ENCODE results near the gene FGF12.

FGF12 gene

DNA sequence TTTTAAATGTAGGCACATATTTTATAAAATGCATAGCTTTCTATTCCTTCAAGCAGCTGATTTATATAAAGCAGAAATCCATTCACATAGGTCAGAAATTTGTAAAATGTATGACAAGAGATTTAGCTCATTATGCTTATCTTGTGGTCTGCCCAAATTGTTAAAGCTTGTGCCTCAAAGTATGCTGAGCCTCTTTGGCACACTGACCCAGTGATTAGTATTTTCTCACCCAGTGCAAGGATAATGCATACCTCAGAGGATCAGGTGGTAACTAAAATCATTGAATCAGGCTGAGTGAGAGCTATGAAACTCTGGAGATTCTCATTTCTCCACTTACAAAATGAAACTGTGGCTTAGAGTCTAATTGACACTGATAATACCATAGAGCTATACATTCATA is 533.3 kb downstream of the FGF12 start:
- no peak for DNase-seq (ENCODE audit: low read depth, low spot score)

DNA sequence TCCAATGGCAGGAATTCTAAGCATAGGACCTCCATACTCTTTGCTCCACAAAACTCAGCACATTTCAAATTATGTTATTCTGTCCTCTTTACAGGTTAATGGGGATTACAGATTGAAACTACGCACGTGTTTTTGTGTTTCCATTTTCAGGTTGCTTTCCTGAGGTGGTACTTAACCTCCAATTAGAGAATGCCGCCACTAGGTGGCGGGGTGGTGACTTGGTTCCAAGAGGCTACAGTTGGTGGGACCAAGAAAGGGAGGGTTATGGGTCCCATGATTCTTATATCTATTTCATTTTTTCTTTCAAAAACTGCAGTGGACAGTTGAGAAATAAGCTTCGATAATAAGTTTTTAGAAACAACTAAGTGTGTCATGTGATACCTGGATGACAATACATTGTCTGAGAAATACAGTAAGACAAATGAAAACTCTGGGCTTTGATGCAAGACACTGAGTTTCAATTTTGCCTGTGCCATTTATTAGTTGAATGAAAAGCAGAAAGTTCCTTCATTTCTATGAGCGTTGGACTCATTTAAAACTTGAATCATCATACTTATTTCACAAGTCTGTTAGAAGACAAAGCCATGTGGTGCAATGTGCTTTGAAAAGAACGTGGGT is 539.0 kb downstream of the FGF12 start:
- peak; percentile 41 for DNase-seq (ENCODE audit: low read depth, low spot score)

DNA sequence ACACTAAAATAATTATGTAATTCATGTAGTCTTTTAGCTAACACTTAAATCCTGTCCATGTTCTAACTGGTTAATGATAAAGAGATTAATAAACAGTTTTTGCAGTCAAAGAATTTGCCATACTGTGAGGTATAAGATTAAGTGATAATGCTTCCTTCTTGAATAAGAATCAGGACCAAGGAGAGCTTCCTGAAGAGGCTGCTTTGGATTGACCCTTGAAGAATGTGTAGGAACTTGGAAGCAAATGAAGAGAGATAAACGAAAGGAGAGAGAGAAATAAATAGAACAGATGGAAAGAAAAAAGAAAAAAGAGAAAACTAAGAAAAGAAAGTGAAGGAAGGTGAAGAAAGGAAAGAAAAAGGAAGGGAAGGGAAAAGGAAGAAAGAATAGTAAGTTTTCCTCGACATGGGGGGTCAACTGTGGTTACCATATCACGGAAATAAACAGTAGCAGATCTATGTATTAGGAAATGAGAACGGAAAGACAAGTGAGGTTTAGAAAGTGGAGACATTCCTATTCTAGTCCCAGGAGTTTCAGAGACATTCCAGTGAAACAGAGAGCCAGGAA is 539.8 kb downstream of the FGF12 start:
- no peak for DNase-seq (ENCODE audit: low read depth, low spot score)

DNA sequence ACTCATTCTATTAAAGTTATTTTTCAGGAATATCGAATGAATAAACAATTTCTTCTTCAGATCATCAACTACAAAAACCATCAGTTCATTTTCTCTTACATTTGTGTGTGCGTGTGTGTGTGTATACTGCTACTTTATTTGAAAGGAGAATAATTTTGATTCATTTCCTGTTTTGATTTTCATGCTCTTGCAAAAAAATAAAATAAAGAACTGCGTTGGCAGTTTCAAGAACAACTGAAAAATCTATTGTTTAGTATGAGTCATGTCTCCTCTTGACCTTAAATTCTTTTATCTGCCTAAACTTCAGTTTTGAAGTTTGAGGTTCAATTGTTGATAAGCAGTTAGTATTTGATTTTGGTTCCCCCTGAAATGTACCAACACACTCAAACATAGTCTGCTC is 540.8 kb downstream of the FGF12 start:
- no peak for DNase-seq (ENCODE audit: low read depth, low spot score)

DNA sequence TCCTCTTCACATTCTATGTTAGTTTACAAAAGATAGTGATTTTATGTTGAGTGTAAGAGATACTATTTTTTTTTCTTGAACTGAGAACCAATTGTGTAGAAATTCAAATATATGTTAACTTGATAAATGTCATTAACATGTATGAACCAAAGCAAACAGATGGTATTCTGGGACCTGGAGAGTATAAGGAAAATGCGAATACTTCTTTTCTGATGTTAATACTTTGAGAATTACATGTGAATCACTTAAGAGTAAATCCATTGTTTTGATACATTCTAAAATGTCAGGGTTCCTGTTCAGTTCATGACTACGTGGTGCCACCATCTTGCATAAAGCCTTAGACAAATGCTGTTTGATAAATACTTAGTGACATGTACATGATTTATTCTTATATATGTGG is 541.3 kb downstream of the FGF12 start:
- no peak for DNase-seq (ENCODE audit: low read depth, low spot score)

DNA sequence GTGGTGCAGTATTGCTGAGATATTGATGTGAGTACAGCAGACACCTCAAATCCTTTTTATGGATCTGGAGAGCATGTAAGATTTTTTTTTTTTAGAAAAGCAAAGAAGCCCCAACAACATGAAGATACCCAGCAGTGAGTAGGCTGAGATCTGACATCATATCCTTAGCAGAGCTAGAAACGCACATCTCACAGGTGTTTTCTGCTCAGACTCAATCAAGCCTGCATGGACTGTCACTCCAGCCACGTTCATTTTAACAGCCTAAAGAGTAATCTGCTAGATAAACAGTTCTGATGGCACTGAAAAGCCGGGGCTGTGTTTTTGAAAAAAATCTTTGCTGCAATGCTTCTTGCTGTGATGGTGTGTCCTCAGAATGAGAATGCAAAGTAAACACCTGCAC is 544.2 kb downstream of the FGF12 start:
- no peak for DNase-seq (ENCODE audit: low read depth, low spot score)

DNA sequence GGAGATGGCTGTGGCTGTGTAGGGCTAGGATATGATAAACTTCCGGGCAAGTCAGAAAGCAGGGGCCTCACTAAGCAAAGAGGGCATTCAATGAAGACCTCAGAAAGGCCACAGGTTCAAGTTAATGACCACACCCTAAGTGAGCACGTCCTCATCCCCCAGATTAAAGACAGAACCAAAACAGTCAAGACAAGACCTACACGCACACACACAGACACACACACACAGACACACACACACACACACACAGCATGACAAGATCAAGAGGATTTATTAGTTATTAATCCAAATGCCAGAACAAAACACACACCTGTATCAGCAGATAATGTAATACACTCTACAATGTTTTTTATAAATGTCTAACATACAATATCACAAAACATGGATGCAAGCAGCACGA is 546.2 kb downstream of the FGF12 start:
- DNase-seq (ENCODE audit: low read depth, low spot score), result no peak

DNA sequence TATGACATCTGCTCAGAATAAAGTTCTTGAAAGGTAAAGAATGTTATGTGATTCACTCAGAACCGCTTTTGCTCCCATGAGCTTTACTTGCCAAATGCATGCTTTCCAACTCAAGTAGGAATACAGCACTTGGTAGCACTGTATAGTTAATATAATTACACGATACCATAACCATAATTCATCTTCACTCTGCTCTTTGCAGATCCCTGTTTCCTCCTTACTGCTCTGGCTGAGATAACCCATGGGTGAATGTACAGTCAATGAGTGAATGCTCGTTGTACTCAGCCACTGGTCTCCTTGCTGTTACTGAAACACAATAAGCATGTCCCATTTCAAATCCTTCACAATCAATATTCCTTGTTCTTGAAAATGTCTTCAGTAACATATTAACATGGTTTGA is 550.0 kb downstream of the FGF12 start:
- no peak for DNase-seq (ENCODE audit: low read depth, low spot score)

DNA sequence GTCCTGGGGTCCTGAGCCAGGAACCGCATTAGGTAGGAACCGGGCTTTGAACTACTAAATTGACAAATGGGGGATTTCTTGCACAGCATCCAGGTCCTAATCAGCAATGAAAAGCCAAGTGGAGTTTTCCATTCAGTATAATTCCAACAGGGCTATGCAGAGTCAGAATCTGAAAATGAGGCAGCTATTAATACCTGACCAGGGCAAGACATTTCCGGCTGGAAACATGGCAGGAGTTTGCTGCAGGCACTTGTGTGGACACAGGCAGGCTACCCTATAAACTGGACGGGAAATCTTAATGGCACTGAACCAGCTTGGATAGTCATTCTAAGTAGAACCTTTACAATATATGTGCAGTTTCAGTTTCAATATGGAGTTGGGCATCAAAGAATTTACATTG is 553.1 kb downstream of the FGF12 start:
- DNase-seq (ENCODE audit: low read depth, low spot score), result no peak

DNA sequence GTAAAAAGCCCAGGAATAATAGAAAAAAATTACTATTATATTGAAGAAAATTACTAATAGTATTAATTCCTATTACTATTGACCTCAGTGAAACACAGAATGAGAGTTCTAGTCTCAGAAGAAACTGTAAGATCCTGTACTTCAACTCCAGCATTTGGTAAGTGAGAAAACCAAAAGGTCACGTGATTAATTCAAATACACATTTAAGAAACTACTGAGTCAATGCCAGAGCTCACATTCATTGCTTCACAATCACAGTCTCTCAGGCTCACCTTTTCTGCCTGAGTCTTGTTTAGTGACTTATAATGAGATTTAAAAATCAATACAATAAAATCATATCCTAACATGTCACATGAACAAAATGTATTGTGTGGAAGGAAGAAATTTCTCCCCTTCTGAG is 556.1 kb downstream of the FGF12 start:
- DNase-seq (ENCODE audit: low read depth, low spot score), result no peak

DNA sequence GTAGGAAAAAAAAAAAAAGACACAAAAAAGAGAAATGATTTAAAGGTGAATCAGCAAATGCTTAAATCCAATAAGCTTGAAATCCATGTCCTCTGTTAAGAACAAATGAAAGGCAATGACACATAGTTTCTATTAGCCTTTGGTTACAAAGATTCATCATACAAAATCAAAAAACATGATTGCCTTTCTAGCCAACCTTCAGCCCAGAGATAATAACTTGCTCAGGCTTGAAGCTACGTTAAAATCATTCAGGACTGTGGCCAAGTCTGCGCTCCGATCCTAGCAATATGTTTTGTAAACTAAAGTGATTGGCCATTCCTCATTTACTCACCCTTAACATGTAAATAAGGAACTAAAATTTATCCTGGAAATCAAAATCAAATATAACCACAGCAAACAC is 556.7 kb downstream of the FGF12 start:
- no peak for DNase-seq (ENCODE audit: low read depth, low spot score)

DNA sequence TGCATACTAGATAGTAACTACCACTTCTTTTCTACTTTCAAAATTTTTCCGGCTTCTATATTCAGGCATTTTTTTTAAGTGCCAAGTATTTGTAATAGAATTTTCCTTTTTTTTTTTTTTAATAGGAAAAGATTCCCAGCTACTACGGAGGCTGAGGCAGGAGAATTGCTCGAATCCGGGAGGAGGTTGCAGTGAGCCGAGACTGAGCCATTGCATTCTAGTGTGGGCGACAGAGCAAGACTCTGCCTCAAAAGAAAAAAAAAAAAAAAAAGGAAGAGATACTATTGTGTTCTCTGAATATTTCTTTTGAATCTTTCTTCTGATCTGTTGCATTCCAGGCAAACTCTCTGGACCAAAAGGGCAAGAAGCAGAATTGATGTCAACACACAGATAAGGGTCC is 557.3 kb downstream of the FGF12 start:
- no peak for DNase-seq (ENCODE audit: low read depth, low spot score)

DNA sequence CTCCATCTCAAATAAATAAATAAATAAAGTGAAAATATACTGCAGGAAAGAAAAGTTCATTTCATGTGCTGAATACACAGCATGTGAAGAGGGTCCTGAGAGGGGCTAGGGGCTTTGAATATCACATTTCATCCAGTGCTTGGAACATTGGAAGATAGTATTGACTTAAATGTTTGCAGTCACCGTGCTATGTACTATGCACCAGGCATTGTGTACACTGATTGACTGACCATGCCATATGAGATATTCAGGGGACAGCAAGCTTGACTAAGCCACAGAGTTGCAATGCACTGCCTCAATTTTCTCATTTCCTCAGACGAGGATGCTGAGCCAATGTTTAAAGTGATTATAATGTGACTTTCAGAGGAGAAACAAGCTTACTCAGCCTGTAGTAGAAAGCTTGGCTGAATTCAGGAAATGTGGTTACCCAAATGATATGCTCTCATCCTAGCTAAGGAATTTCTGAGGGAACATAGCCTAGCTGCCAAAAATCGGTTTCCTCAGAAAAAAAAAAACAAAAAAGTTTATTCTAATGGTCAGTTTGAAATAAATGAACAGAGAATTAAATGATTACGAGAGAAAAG is 557.9 kb downstream of the FGF12 start:
- DNase-seq (ENCODE audit: low read depth, low spot score), result no peak

DNA sequence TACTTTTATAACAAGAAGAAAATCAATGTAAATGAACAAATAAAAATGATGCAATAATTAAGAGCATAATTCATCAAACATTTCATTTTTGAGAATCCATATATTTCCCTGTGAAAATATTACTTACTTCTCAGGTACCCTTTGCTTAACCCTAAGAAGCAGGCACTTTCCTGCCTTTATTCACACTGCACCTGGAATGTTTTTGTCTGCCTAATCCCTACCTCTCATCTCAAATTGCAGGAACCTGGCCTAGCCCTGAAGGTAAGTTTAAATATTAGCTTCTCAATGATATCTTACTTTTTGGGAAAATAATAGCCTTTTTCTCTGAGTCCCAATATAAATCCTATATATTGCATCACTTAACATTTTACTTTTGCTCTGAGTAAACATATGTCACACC is 559.1 kb downstream of the FGF12 start:
- DNase-seq (ENCODE audit: low read depth, low spot score), result no peak

DNA sequence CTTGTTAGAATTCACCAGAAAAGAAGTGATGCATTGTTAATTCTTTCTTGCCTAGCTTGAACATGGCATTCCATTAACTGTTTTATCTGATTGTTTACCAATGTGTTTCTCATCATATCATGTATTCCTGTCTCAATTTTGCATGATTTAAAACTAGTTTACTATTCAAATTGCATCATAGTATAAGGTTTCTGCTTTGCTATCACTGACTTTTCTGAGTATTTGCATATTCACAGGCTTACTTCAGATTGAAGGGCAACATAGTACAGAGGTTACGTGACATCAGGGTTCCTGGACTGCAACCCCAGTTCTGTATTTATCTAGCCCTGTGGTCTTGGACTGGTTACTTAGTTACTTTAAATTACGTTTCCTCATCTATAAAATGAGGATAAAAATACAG is 561.8 kb downstream of the FGF12 start:
- no peak for DNase-seq (ENCODE audit: low read depth, low spot score)

DNA sequence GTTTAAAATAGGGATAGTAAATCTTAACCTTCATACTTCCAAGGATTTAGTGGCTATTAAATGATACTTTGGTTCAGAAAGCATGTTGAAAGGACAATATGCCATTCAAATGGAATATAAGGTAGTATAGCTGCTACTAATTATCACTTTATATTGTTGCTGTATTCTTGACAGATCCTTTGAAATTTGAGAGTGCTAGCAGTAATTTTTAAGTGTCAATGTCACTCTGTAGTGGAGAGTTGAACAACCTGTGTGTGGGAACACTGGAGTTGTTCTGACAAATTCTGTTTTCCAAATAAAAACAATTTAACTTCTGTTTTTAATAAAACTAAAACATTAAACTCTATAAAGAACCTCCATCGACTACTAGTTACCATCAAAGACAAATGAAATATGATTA is 565.7 kb downstream of the FGF12 start:
- no peak for DNase-seq (ENCODE audit: low read depth, low spot score)

DNA sequence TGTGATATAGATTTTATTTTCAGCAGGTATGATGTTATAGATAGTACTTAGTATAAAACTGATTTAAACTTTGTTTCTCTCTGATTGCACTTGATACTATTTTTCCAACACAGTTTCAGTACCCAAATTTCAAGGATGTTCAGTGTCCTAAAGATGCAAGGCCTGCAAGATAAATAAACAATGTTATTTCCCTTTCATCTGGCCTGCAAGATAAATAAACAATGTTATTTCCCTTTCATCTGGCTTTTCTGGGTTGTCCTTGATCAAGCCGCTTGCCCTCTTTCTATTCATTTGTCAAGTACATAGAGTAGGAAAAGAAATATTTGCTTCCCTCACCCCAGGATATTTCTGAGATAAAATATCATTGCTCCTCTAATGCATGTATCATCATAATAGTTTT is 571.0 kb downstream of the FGF12 start:
- no peak for DNase-seq (ENCODE audit: low read depth, low spot score)

DNA sequence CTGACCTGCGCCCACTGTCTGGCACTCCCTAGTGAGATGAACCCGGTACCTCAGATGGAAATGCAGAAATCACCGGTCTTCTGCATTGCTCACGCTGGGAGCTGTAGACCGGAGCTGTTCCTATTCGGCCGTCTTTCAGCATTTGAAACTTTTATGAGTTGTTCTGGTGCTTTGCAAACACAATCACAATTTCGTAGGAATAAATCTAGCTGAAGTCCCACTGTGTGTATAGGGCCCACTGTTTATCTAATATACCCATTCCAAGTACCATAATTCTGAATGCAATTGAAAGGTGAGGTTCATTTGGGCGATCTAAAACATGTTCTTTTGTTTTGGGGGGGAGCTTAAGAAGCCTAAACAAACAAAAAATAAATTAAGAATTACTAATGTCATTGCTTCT is 572.1 kb downstream of the FGF12 start:
- DNase-seq (ENCODE audit: low read depth, low spot score), result peak; percentile 2

DNA sequence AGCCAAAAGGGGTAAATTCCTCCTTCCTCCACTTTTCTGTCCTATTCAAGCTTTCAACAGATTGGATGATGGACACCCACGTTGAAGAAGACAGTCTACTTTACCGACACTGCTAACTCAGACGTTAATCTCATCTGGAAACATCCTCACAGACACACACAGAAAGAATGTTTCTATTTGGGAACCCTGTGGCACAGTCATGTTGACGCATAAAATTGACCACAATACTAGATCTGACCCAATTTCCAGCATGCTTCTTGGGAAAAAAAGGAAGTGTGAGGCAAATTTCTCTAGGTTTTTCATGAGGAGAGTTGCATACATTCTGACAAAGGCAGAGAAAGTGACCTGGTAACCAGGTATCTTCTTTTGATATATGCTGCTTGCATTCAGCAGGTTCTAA is 594.1 kb downstream of the FGF12 start:
- no peak for DNase-seq (ENCODE audit: low read depth, low spot score)

DNA sequence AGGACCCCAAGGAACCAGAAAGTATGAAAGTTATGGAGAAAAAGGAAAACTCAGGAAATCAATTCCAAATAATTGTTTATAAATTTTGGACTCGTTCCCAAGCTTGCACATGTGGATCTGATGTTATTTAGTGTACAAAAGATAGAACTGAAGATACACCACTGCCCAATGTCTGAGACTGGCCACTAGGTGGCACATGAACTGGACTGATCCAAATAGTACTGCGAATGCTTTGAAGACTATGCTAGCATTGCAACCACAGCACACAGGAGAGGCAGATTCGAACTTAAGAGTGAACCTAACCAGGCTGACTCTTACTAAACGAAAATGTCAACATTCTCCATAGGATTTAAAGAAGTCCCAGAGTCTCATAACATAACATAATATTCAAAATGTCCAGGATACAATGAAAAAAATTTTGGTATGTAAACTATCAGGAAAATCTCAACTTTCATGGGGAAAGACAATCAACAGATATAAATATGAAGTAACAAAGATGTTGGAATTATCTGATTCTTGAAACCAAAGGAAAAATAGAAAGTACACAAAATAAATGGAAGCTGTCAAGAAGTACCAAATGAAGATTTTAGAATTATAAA is 596.7 kb downstream of the FGF12 start:
- peak; percentile 21 for DNase-seq (ENCODE audit: low read depth, low spot score)

DNA sequence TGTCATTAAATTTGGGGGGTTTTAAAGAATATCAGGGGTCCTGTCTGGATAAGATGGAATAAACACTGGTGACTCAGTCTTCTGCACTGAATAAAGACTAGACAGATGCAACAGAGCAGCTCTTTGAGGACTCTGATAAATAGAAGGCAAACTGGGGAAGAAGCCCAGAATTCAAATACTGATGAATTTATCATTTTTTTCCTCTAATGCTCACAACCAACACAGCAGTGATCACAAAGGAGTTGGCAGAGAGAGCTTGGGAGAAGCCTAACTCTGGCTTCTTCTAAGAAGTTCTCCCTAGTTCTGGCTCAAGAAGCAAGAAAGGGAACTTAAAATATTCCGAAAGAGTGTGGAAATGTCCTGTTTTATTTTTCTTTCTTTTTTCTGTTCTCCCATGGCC is 597.8 kb downstream of the FGF12 start:
- no peak for DNase-seq (ENCODE audit: low read depth, low spot score)

DNA sequence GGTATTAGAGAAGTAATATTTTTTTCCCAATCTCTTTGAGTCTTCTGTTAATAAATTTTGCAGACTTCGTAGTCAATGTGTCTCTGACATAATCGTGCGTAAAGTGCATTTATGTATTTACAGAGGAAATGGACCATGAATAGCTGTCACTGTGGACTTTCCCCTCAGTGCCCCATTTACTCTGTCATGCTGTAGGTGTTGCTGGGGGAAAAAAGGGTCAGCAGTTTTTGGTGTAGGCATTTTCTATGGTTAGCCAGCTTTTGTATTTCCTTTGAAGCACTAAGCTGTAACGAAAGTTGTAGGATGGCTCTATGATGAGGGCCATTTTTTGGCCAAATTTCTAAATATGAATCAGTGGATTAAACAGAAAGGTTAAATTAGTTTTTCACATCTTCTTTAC is 598.4 kb downstream of the FGF12 start:
- no peak for DNase-seq (ENCODE audit: low read depth, low spot score)

DNA sequence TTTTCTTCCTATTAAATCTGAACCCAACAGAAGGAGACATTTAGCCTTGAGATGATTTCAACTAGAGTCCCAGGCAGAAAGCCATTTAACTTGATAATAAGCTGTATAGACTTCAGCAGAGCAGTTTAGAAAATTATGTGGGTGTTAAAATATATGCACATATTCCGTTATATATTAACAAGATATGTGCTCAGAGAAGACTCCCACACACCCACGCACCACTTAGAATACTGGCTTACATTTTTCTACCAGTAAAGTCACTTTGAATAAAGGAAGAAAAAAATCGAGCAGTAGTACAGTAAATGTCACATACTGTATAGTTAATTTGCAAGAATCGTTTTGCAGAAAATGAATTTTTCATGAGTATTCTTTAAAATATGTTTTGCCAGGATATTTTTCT is 599.3 kb downstream of the FGF12 start:
- DNase-seq (ENCODE audit: low read depth, low spot score), result no peak

All from ELF-1 (cell line).